ENCODE results near the gene KLHL25. TPM values are rescaled to one million over a fixed set of nuclear protein-coding genes. Genes with fewer than 3 reads are reported as not detected.

KLHL25 gene
- total and polyA plus RNA-seq, 2 of the 8 experiments (the other 6 are each of a cell fraction or from before 2014, with no cell fraction given), result 16.5 to 22.0 TPM

GRCh38 chr15:85792102-85792731, 2.5 kb downstream of the KLHL25 start:
- H3K14ac ChIP-seq (ENCODE audit: insufficient read length), result no peak overlapping the region
- H2BK12ac ChIP-seq (ENCODE audit: low read depth, low read length), result no peak overlapping the region
- H2BK5ac ChIP-seq (ENCODE audit: low read depth, low read length), result peak overlapping the region; percentile 18; the same call in 1 of the 2 replicates
- 98% methylated on average over 4 of the region's 4 CpGs; no CpG with 5 or more reads in 1 of the 2 experiments for WGBS, 2 experiments (ENCODE audit: extremely low coverage in 1 of 2, insufficient coverage in 1 of 2, insufficient read length in 1 of 2, insufficient replicate concordance in 2 of 2, low coverage in 1 of 2, low lambda C conversion rate in 2 of 2, missing lambda C conversion rate in 1 of 2)
- H3K79me2 ChIP-seq (ENCODE audit: control insufficient read depth in 1 of 2, insufficient read depth in 2 of 2, low read length in 2 of 2), result peaks cover 26 to 66% of the 10 kb centered on the region in 2 experiments
- no peak overlapping the region for H3K9ac ChIP-seq (replicated peaks in 1 of 4; ENCODE audit: extremely low read depth in 1 of 4, low read depth in 3 of 4, low read length in 3 of 4)
- no peaks in the 10 kb centered on the region for H3K9me3 ChIP-seq (ENCODE audit: insufficient read depth in 2 of 2, low read depth in 1 of 2, low read length in 1 of 2)
- 0 out of 2 replicates have a peak overlapping the region, but pooled peaks have one; percentile 55 for H2BK15ac ChIP-seq (ENCODE audit: low read length)
- H3K23me2 ChIP-seq (ENCODE audit: low read depth, low read length), result peaks cover 10% of the 10 kb centered on the region; the same call in 1 of the 2 replicates
- H4K91ac ChIP-seq (replicated peaks; ENCODE audit: insufficient read length, low read length), result no peak overlapping the region
- no peak overlapping the region for H2BK120ac ChIP-seq (replicated peaks; ENCODE audit: low read depth, low read length)
- no peak overlapping the region for H2AFZ ChIP-seq (ENCODE audit: low read length)
- peaks cover 0 to 4% (median 1%) of the 10 kb centered on the region in 4 experiments; a peak in 2 of 7 replicates for H3K27me3 ChIP-seq (replicated peaks in 1 of 4; ENCODE audit: control insufficient read depth in 3 of 4, extremely low read depth in 1 of 4, insufficient read depth in 3 of 4, low read length in 3 of 4)
- H3K4me1 ChIP-seq (replicated peaks in 1 of 4; ENCODE audit: control insufficient read depth in 3 of 4, insufficient read depth in 4 of 4, low read length in 3 of 4), result peaks cover 9 to 26% (median 14%) of the 10 kb centered on the region in 4 experiments
- H4K8ac ChIP-seq (ENCODE audit: extremely low read depth, insufficient read depth, low read length), result no peak overlapping the region; the same call in 1 of the 2 replicates
- CTCF ChIA-PET (ENCODE audit: partially characterized antibody), result interaction anchor here (0.9 to 4.6 kb wide), 7 partner anchors 10 to 46 kb away, joined by 3 to 34 read pairs (median 7); no protein-coding TSS in a partner anchor
- no peak overlapping the region for H2BK20ac ChIP-seq (ENCODE audit: low read length)
- no peak for TF ChIP-seq MAX (IDR thresholded peaks at IDR 0.05)
- no peak for TF ChIP-seq BACH1 (IDR thresholded peaks at IDR 0.05; ENCODE audit: low read length)
- no peak for TF ChIP-seq RNF2 (IDR thresholded peaks at IDR 0.05; ENCODE audit: borderline replicate concordance, low read depth, low read length, missing control alignments, poor library complexity, severe bottlenecking)
- TF ChIP-seq ATF3 (IDR thresholded peaks at IDR 0.05; ENCODE audit: insufficient read depth, low read depth, low read length), result no peak
- no peak for TF ChIP-seq NRF1 (IDR thresholded peaks at IDR 0.05; ENCODE audit: low read depth, low read length)
- no peak for TF ChIP-seq SUZ12 (IDR thresholded peaks at IDR 0.05; ENCODE audit: low read length)
- no peak for TF ChIP-seq HDAC2 (IDR thresholded peaks at IDR 0.05; ENCODE audit: borderline replicate concordance in 1 of 2, low read depth in 2 of 2, low read length in 2 of 2)
- H3K79me1 ChIP-seq (ENCODE audit: low read depth, low read length), result peaks cover 27% of the 10 kb centered on the region
- FAIRE-seq (no peak), DNase-seq (ENCODE audit: low read depth in 1 of 2, low spot score in 2 of 2) (no peak)
- H3K56ac ChIP-seq (replicated peaks; ENCODE audit: insufficient read length, low read depth, low read length), result no peak overlapping the region
- no peak overlapping the region for H3K18ac ChIP-seq (ENCODE audit: extremely low read depth, low read length)
- H3K23ac ChIP-seq (ENCODE audit: insufficient read length), result no peak overlapping the region
- POLR2A ChIA-PET (ENCODE audit: partially characterized antibody), result interaction anchor here (1.5 to 2.1 kb wide), 3 partner anchors 10 to 44 kb away, joined by 3 to 4 read pairs (median 3); no protein-coding TSS in a partner anchor
- H3K4ac ChIP-seq (replicated peaks; ENCODE audit: insufficient read length, low read depth, low read length), result no peak overlapping the region
- H3K4me2 ChIP-seq (ENCODE audit: insufficient read depth in 1 of 2, low read depth in 2 of 2, low read length in 2 of 2), result peak overlapping the region; percentile 91 to 98; a peak in 2 of 4 replicates
- H4K20me1 ChIP-seq (replicated peaks in 1 of 2; ENCODE audit: control insufficient read depth in 1 of 2, insufficient read depth in 2 of 2, low read length in 2 of 2), result peaks cover 13 to 26% of the 10 kb centered on the region in 2 experiments
- H3K4me3 ChIP-seq (ENCODE audit: extremely low read depth in 1 of 4, insufficient read depth in 2 of 4, low read depth in 3 of 4, low read length in 4 of 4), result no peak overlapping the region
- H3K36me3 ChIP-seq (ENCODE audit: control insufficient read depth in 2 of 4, insufficient read depth in 4 of 4, low read length in 3 of 4), result no peaks in the 10 kb centered on the region
- no peak overlapping the region for H4K5ac ChIP-seq (ENCODE audit: insufficient read length, low read depth, low read length)
- H2AK5ac ChIP-seq (ENCODE audit: low read depth, low read length), result no peak overlapping the region
- no peak overlapping the region for H3K27ac ChIP-seq (ENCODE audit: low read depth, low read length)
